Mesenchymal stem cell (in vitro differentiated cells and primary cell): ENCODE measurements around the gene TMEM178B.
"Not testable (repeated sequence)": the region's sequence is repeated elsewhere in the genome, so short reads cannot be mapped to it uniquely, and the experiment has no call there.

Source experiments
- DNase-seq: peaks from one replicate; pipeline ENCODE4 v3.0.0-alpha.2; 2013
- H2AFZ ChIP-seq: one replicate; pipeline ENCODE4 v1.6.1; 2013; ENCODE audit warnings: low read depth, mild to moderate bottlenecking, control low read depth, inconsistent platforms, low read length, moderate library complexity
- H2AK5ac ChIP-seq: 2 replicates; pipeline ENCODE4 v1.6.1; 2013; ENCODE audit warnings: low read length, moderate library complexity, mild to moderate bottlenecking, inconsistent platforms; ENCODE audit not compliant: severe bottlenecking
- H2BK120ac ChIP-seq: one replicate; pipeline ENCODE4 v1.6.1; 2013; ENCODE audit warnings: low read depth, mild to moderate bottlenecking, inconsistent platforms, low read length, moderate library complexity
- H2BK12ac ChIP-seq, 2 experiments: one replicate each; pipeline ENCODE4 v1.6.1; 2013; ENCODE audit warnings: inconsistent platforms in 2 of 2, low read length in 2 of 2, mild to moderate bottlenecking in 2 of 2, moderate library complexity in 2 of 2, control low read depth in 1 of 2
- H2BK15ac ChIP-seq: one replicate; pipeline ENCODE4 v1.6.1; 2013; ENCODE audit warnings: mild to moderate bottlenecking, low read depth, inconsistent platforms; ENCODE audit not compliant: poor library complexity, severe bottlenecking
- H2BK5ac ChIP-seq: 2 replicates; pipeline ENCODE4 v1.6.1; 2013; ENCODE audit warnings: low read depth, mild to moderate bottlenecking, low read length, control low read depth, inconsistent platforms; ENCODE audit not compliant: poor library complexity, severe bottlenecking
- H3K14ac ChIP-seq, 2 experiments: one replicate each; pipeline ENCODE4 v1.6.1; 2013; ENCODE audit warnings: inconsistent platforms in 2 of 2, low read length in 2 of 2, control low read depth in 1 of 2, mild to moderate bottlenecking in 1 of 2, moderate library complexity in 1 of 2
- H3K18ac ChIP-seq, 2 experiments: one replicate each; pipeline ENCODE4 v1.6.1; 2013; ENCODE audit warnings: inconsistent platforms in 2 of 2, low read length in 2 of 2, control low read depth in 1 of 2, low read depth in 1 of 2, mild to moderate bottlenecking in 1 of 2
- H3K23ac ChIP-seq, 2 experiments: one replicate each; pipeline ENCODE4 v1.6.1; 2013; ENCODE audit warnings: inconsistent platforms in 2 of 2, low read length in 2 of 2, mild to moderate bottlenecking in 2 of 2, moderate library complexity in 2 of 2, control low read depth in 1 of 2
- H3K27ac ChIP-seq: 2 replicates; pipeline ENCODE4 v1.5.1; 2013; ENCODE audit warnings: mild to moderate bottlenecking, moderate library complexity, low read length, control low read depth, inconsistent platforms; ENCODE audit not compliant: poor library complexity, severe bottlenecking
- H3K27me3 ChIP-seq, 2 experiments: 2 replicates each; pipeline versions ENCODE4 v1.6.1 to v1.7.0; 2013; ENCODE audit warnings: low read length in 2 of 2, mild to moderate bottlenecking in 2 of 2, moderate library complexity in 2 of 2, control low read depth in 1 of 2, inconsistent platforms in 1 of 2; ENCODE audit not compliant: control insufficient read depth in 1 of 2, insufficient read depth in 1 of 2
- H3K36me3 ChIP-seq, 2 experiments: 2 replicates each; pipeline versions ENCODE4 v1.6.1 to v1.7.0; 2013; ENCODE audit warnings: low read length in 2 of 2, control low read depth in 1 of 2, inconsistent platforms in 1 of 2, low read depth in 1 of 2, mild to moderate bottlenecking in 1 of 2; ENCODE audit not compliant: insufficient read depth in 2 of 2, control insufficient read depth in 1 of 2
- H3K4ac ChIP-seq, 2 experiments: one replicate each; pipeline ENCODE4 v1.6.1; 2013; ENCODE audit warnings: inconsistent platforms in 2 of 2, low read length in 2 of 2, mild to moderate bottlenecking in 2 of 2, moderate library complexity in 2 of 2, control low read depth in 1 of 2, low read depth in 1 of 2
- H3K4me1 ChIP-seq: 2 replicates; pipeline ENCODE4 v1.6.1; 2013; ENCODE audit warnings: low read depth, low read length, control low read depth; ENCODE audit not compliant: control insufficient read depth, insufficient read depth
- H3K4me2 ChIP-seq: 2 replicates; pipeline ENCODE4 v1.6.1; 2013; ENCODE audit warnings: low read length, mild to moderate bottlenecking, inconsistent platforms; ENCODE audit not compliant: poor library complexity, severe bottlenecking
- H3K4me3 ChIP-seq, 2 experiments: 2 replicates each; pipeline versions ENCODE4 v1.5.1 to v1.7.0; 2013; ENCODE audit warnings: low read length in 2 of 2, mild to moderate bottlenecking in 2 of 2, control low read depth in 1 of 2, low read depth in 1 of 2; ENCODE audit not compliant: insufficient read depth in 1 of 2
- H3K79me1 ChIP-seq: replicated peaks from 2 replicates; pipeline ENCODE4 v1.6.1; 2013; ENCODE audit warnings: mild to moderate bottlenecking, control low read depth, low read length, inconsistent platforms; ENCODE audit not compliant: poor library complexity, severe bottlenecking
- H3K9ac ChIP-seq: 2 replicates; pipeline ENCODE4 v1.7.0; 2013; ENCODE audit warnings: mild to moderate bottlenecking, low read length, moderate library complexity
- H3K9me3 ChIP-seq: 2 replicates; pipeline ENCODE4 v1.7.0; 2013; ENCODE audit warnings: mild to moderate bottlenecking, low read length; ENCODE audit not compliant: control insufficient read depth
- H4K8ac ChIP-seq: one replicate; pipeline ENCODE4 v1.6.1; 2013; ENCODE audit warnings: inconsistent platforms, mild to moderate bottlenecking, low read length, moderate library complexity
- H4K91ac ChIP-seq: one replicate; pipeline ENCODE4 v1.6.1; 2013; ENCODE audit warnings: mild to moderate bottlenecking, low read length, inconsistent platforms
- WGBS: methylation state at CpG from one replicate; pipeline ENCODE4 v1.1.7; 2013; ENCODE audit warnings: mixed read lengths; 5-methylcytosine and 5-hydroxymethylcytosine counted together

The TMEM178B gene

DNA sequence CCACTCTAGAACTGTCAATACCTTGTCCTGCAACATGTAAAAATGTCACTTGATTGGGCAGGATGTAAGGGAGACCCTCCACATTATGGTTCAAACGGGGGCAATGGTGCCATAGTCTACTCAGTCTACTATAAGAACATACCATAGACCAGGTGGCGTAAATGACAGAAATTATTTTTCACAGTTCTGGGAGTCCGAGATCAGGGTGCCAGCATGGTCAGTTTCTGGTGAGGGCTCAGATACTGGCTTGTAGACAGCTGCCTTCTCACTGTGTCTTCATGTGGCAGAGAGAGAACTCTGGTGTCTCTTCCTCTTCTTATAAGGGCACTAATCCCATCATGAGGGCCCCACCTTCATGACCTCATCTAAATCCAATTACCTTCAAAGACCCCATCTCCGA lies 18.7 kb upstream of the TMEM178B start:
- no peak overlapping the region for H3K14ac ChIP-seq
- H4K8ac ChIP-seq, result no peak overlapping the region
- H2AK5ac ChIP-seq, result no peak overlapping the region
- 71% methylated on average over 3 of the region's 4 CpGs for WGBS
- no peak overlapping the region for H3K4ac ChIP-seq
- no peak overlapping the region for H3K23ac ChIP-seq
- no peak for DNase-seq
- no peak overlapping the region for H2AFZ ChIP-seq
- no peak overlapping the region for H2BK120ac ChIP-seq
- no peak overlapping the region for H2BK5ac ChIP-seq
- H4K91ac ChIP-seq, result no peak overlapping the region
- no peaks in the 10 kb centered on the region for H3K36me3 ChIP-seq
- no peak overlapping the region for H3K4me3 ChIP-seq
- H3K4me1 ChIP-seq, result no peaks in the 10 kb centered on the region
- H3K9ac ChIP-seq, result no peak overlapping the region
- no peak overlapping the region for H3K27ac ChIP-seq
- H3K9me3 ChIP-seq, result no peaks in the 10 kb centered on the region
- H3K79me1 ChIP-seq, result no peaks in the 10 kb centered on the region
- no peak overlapping the region for H2BK12ac ChIP-seq
- H3K18ac ChIP-seq, result no peak overlapping the region
- H2BK15ac ChIP-seq, result no peak overlapping the region
- H3K27me3 ChIP-seq, result no peaks in the 10 kb centered on the region
- no peak overlapping the region for H3K4me2 ChIP-seq

DNA sequence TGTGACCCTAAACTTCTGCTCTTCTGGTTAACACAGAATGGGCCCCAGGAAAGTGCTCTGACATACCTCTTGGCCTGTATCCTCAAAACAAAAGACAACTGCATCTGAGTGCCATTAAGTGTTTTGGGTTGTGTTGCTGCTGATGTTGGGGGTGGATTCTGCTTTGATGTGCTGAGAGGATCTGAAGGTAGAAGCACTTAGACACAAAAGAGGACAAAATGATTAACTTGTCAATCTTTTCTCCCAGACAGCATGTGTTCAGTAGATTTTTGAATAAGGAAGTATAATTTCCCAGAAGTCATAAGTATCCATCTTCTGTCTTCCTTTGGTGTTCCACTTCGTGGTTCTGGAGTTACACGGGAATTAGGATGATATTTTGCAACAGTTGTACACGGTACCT lies 16.1 kb upstream of the TMEM178B start:
- WGBS, result 75% methylated on average over 3 of the region's 3 CpGs
- Histone ChIP-seq H3K4ac (no peak overlapping the region), H3K14ac (no peak overlapping the region), H3K18ac (no peak overlapping the region), H3K4me3 (no peak overlapping the region), H2AK5ac (no peak overlapping the region), H2AFZ (no peak overlapping the region), H3K4me1 (no peaks in the 10 kb centered on the region), H3K9ac (no peak overlapping the region), H3K27me3 (no peaks in the 10 kb centered on the region), H2BK120ac (no peak overlapping the region), H4K8ac (no peak overlapping the region), H2BK12ac (no peak overlapping the region), H3K9me3 (no peaks in the 10 kb centered on the region), H2BK15ac (no peak overlapping the region), H3K36me3 (no peaks in the 10 kb centered on the region), H4K91ac (no peak overlapping the region), H2BK5ac (no peak overlapping the region), H3K79me1 (no peaks in the 10 kb centered on the region), H3K27ac (no peak overlapping the region), H3K4me2 (no peak overlapping the region), H3K23ac (no peak overlapping the region)
- no peak for DNase-seq

DNA sequence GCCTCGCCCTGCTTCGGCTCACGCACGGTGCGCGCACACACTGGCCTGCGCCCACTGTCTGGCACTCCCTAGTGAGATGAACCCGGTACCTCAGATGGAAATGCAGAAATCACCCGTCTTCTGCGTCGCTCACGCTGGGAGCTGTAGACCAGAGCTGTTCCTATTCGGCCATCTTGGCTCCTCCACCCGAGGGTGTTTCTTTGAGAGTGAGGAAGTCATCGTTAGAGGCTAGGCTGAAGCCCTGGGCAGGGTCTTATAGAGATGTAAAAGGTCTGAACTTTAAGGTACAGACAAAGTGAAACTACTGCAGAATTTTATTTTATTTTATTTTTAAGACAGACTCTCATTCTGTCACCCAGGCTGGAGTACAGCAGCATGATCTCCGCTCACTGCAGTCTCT lies 6.0 kb upstream of the TMEM178B start:
- WGBS, result 88% methylated on average over 9 of the region's 16 CpGs
- H3K27ac ChIP-seq, H2AK5ac ChIP-seq: not testable (repeated sequence)

DNA sequence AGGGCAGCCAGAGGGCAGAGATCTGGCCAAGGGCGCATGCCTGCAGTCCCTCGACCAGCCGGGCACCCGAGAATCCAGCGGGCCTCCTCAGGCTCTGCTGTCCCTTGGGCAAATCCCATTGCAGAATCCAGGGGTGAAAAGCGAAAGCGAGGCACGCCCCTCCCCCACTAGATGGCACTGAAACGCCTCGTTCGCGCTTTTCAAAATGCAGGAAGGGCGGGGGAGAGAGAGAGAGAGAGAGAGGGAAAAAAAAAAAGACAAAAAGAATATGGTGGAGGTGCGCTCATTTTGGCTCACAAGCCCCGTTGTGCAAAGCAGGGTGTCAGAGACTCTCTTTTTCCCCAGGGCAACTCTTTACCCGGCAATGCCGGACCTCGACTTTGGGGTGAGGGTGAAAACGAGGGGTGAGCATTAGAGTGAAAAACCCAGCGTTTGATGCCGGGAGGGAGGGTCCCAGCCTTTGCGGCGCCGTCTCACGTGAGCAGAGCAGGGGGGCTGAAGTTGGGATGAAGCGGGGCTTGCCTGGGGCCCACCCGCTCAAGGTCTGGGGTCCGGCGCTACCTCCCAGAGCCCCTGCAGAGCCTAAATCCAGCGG lies 2.5 kb upstream of the TMEM178B start:
- Histone ChIP-seq H3K9me3 (no peaks in the 10 kb centered on the region), H3K27ac (no peak overlapping the region), H2BK5ac (no peak overlapping the region), H3K36me3 (no peaks in the 10 kb centered on the region), H3K4me3 (peak overlapping the region; percentile 59 to 78), H2BK12ac (no peak overlapping the region), H3K14ac (no peak overlapping the region), H3K23ac (no peak overlapping the region), H4K91ac (no peak overlapping the region), H3K9ac (peak overlapping the region; percentile 67), H2AK5ac (no peak overlapping the region), H3K4me2 (peak overlapping the region; percentile 100), H2BK15ac (no peak overlapping the region), H4K8ac (no peak overlapping the region), H2BK120ac (no peak overlapping the region), H3K4me1 (peaks cover 30% of the 10 kb centered on the region), H3K18ac (no peak overlapping the region), H3K4ac (no peak overlapping the region), H3K27me3 (peaks cover 17 to 65% of the 10 kb centered on the region in 2 experiments), H3K79me1 (peaks cover 6% of the 10 kb centered on the region), H2AFZ (no peak overlapping the region)
- no peak for DNase-seq
- WGBS, result 4% methylated on average over 30 of the region's 30 CpGs

More for the DNA sequence above, 6.0 kb upstream of the TMEM178B start:
- not testable (repeated sequence) for H3K14ac ChIP-seq, H4K91ac ChIP-seq, H3K9ac ChIP-seq, H2BK5ac ChIP-seq, H2BK12ac ChIP-seq, H4K8ac ChIP-seq, H2BK15ac ChIP-seq, H3K79me1 ChIP-seq, DNase-seq, H2AFZ ChIP-seq, H3K18ac ChIP-seq, H3K23ac ChIP-seq, H3K36me3 ChIP-seq, H3K4me2 ChIP-seq, H3K9me3 ChIP-seq, H3K4me3 ChIP-seq, H3K4ac ChIP-seq, H2BK120ac ChIP-seq
- peaks cover 17 to 34% of the 10 kb centered on the region in 2 experiments for H3K27me3 ChIP-seq
- peaks cover 14% of the 10 kb centered on the region for H3K4me1 ChIP-seq
